HG03354 (cell line): Measurements from ENCODE around the gene TMEM178B.
"Not testable (repeated sequence)": the region's sequence is repeated elsewhere in the genome, so short reads cannot be mapped to it uniquely, and the experiment has no call there.

Experiments used
- ATAC-seq: cut with Tn5 transposase; IDR thresholded peaks from one replicate; pipeline ENCODE4 v1.9.1; 2021; ENCODE audit warnings: mild to moderate bottlenecking; ENCODE audit not compliant: unreplicated experiment, poor library complexity, severe bottlenecking

Gene TMEM178B

DNA sequence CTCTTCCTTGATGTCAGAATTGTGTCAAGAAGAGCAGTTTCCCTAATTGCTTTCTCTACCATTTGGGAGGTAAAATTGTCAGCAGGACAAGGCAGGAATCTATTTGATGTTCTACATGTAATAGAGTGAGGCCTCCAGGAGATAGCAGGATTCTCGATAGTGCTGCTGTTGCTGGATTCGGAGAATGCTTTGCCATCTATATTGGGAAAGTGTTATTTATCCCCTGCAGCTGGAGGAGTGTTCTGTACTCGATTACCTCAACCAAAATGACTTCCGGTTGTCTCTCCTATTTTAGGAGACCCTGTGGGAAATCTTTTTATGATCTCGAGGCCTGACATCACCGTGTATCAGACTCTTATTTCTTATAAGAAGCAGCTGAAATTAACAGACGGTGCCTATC is 217.1 kb downstream of the TMEM178B start:
- no peak for ATAC-seq

DNA sequence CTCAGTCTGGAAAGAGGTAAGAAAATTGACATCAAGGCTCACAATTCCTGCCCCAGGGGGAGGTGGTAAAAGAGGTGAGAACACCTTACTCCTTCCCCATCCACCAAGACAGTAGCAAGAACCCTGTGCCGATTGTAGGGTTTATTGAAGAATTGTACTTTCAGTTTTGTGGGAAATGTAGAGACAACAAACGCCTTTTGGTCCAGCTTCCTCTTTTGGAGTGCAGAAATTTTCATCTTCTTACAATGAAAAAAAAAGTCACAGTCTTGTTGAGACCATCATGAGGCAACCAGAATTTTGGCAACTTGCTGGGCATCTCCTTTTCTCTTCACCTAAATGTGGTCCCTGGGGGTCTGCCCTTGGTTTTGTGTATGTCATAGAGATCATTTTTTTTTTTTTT is 217.7 kb downstream of the TMEM178B start:
- ATAC-seq: no peak

DNA sequence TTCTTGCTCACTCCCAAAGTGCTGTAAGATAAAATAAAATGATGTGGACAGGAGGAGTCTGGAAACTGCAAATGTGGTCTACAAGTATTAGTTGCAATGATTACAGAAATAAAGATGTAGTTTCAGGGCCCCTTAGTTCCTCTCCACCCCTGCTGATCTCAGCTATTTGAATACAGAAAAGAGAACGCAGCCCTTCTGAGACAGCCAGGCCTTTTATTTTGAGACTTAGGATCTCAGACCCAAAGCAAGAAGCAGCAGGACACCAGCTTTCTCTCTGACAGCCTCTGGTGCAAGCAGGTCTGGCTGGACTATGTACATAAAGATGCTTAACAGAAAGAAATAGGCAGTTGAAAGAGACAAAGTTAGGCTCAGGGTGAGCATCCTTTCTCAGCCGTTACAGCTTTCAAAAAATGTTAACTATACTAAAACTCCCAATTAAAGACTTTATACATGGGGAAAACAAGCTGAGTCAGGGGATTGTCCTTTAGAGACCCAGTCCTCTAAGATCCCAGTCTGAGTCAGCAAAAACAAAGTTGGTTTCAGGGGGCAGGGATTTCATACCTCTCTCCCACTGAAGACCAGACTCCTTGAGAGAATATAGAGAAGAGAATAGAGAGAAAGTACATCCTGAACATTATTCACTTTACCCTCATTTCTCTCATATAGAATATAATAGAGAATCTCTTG is 220.4 kb downstream of the TMEM178B start:
- ATAC-seq: no peak

DNA sequence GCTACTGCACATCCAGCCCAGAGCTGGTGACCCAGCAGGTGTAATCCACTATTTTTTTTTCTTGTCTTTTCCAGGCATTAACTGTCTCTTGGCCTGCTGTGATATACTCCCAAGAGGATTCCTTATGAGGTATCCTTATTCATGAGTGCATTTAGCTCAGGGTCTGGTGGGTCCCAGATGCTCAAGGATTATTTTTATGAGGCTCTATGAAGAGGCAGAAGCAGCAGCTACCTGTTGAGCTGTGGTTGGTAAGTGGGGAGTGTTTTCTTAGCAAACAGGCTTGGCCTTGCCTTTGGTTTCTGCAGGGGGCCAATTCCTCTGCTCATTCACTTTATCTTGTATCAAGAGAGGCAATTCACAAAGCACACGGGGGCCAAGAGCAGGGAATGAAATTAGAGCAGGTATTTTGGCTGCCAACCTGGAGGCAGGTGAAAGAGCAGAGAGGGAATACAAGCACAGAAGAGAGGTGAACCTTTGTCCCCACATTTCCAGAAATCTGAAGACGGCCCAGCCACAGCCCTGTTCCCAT is 221.6 kb downstream of the TMEM178B start:
- ATAC-seq: no peak

DNA sequence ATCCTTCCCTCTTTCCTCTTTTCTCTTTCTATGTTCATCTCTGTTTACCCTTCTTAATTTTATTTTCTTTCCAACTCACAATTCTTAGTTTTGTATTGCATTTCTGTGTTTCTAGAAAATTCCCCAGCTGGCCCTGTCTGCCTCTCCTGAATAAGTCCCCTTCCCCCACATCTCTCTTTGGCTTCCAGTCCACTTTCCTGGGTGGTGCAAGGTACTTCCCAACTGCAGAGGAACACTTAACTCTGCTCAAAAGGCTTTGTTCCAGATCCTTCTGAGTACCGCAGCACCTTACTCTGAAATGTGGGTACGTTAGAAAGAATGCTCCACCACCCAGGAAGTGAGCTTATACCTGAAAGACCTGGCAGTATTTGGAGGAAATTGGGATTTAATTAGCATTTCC is 227.0 kb downstream of the TMEM178B start:
- ATAC-seq: no peak

DNA sequence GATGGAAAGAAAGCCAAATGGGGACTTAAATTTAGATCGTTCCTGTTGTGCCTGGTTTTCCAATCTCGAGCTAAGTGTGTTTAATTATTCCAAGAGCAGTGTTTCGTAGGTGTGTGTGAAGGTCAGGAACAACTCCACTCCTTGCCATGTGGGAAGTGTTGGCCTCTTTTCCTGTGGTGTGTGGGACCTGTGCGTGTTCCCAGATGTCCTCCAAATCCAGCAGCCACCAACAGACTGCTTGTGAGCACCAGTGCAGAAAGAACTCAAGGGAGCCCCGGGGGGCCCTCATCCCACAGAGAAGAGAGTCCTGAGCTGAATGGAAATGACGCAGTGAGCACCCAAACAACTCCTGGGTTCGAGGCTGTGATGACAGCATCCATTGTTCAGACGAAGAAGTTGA is 227.7 kb downstream of the TMEM178B start:
- no peak for ATAC-seq

DNA sequence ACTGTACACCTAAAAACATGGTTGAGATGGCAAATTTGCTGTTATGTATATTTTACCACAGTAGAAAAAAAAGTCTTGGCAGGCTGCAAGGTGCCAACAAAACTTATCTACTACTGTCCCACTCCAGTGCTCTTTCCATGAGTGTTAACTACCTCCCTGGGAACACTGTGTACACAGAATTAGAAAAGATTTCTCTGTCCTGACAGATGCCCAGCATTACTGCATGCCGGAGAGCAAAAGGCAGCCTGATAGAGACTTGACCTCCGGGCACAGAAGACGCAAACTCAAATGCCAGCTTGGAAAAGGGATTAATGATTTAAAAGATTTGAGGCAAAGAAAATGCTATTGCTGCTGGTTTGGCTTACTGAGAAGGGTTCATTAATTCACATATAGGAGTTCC is 228.8 kb downstream of the TMEM178B start:
- ATAC-seq: no peak

DNA sequence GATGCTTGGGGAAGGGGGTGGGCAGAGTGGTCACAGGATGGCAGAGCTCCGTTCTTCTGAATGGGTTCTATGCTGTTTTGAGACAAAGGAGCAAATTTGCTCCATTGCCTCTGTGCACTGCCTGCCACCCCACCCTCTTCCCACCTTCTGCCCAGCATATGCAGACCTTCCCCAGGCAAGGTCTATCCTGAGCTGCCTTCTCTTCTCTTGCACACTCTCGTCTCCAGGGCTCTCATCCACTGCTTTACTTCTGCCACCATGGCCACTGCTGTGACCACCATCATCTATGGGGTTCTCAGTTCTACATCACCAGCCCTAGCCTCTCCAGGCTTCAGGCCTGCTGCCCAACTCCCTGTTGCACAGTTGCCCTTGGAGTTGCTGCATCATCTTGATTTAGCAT is 230.4 kb downstream of the TMEM178B start:
- no peak for ATAC-seq

DNA sequence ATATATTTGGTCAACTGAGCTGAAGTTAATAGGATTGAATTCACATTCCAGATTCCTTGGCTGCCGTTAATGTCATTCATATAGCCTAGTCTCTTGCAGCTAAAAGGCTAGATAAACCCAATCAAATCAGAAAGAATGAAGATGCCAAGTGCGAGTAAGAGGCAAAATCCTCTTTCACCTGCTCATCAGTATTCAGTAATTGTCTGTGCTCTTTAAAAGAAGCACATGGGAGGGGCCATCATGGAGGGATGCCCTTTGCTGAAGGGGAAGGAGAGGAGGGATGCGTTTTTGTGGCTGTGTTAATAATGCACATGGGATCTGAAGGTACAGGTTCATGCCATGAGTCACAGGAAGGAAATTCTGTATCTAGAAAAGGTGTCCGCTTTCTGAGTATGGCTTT is 232.2 kb downstream of the TMEM178B start:
- ATAC-seq: no peak

DNA sequence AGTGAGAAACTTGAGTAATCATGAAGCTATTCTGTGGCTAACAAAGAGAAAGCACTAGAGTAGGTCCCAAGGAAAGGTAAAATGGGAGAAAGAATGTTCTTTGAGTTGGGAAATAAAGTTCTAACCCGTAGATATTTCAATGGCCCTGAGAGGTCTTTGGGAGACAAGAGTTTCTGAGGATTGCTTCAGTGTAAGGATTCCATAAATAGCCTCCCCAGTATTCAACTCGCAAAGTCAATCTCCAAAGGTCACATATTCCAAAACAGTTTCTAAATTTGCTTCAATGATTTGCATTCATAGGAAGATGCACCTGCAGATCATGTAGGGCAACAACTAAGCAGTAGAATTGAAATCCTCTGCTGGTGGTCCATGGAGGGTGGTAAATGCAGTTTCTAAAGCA is 238.5 kb downstream of the TMEM178B start:
- ATAC-seq: no peak

DNA sequence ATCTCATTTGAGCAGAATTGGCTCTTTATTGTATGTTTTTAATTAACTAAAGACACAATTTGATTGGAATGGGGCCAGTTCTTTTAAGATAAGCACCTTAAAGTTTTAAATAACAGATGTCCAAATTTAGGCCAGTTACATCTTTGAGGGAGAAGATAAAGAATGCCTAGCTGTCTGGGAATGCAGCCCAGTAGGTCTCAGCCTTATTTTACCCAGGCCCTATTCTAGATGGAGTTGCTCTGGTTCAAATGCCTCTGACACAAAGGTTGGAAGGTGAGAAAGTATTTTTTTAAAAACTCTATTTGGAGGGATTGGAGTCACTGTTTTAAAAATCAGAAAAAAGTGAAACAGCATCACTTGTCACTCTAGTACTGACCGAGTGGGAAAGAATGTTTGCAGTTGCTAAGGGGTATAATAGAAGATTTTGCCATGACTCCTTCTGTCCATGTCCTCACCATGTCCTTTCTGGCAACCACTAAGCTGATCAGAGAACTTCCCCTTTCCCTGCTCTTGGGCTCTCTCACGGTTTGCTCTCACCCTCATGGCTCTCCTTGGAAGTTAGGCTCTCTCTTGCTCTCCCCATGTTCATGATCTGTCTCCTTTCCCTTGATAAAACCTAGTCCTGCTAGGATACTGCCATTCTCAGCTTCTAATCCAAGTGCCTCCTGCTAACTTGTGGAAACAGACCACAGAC is 239.1 kb downstream of the TMEM178B start:
- ATAC-seq: no peak

DNA sequence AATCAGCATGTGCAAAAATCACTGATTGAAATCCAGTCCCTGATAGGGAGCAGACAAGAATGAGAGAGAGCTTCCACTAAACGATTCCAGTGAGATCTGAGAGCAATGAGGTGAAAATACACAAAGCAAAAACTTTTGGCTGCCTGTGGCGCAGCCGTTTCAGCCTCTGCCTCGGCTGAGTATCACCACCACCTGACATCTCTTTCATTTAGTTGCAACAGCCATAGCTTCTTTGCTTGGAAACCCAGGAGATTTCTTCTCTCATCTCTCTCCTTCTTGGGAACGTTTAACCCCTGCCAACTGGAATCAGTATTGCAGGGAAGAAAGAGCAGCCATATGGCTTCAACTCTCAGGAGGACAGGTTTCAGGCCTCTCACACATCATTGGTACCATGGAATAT is 240.0 kb downstream of the TMEM178B start:
- no peak for ATAC-seq

DNA sequence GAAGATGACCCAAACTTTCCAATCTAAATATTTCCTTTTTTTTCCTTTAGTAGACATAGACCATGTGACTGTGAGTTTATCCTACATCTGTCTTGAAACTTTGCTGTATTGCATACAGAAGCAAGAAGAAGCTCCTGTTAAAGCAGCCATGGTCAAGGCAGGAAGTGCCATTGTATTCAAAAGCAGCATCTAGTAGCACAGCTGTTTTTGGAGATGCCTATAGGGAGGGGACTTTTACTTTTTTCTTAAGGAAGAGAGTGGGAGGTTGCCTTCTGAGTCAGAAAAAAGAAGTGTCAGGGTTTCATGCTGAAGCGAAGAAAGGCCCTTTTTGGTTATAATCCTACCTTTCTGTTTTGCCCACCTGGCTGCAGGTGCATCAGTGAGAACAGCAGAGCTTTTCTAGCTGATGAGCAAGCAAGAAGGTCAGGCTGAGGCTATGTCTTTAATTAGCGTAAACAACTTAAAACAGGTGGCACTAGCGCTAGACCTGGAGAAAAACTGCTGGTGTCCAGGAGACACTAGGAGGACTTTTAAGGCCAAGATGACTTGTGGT is 243.2 kb downstream of the TMEM178B start:
- no peak for ATAC-seq

DNA sequence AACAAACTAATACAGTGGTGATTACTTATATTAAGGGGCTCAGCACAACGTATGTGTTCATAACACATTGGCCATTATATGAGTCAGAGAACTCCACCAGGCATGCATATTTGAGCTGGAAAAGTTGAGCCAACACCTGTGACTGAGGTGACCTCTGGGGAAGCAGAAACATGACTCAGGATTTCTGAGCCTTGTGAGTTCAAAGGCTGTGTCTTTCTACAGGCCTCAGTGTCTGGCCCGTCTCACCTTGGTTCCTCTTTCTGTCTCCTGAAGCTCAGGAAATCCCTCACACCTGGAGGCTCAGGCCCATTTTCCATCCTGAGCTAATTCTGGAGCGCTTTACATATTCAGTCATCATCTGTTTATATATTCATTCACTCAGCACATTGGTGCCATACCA is 246.4 kb downstream of the TMEM178B start:
- no peak for ATAC-seq

DNA sequence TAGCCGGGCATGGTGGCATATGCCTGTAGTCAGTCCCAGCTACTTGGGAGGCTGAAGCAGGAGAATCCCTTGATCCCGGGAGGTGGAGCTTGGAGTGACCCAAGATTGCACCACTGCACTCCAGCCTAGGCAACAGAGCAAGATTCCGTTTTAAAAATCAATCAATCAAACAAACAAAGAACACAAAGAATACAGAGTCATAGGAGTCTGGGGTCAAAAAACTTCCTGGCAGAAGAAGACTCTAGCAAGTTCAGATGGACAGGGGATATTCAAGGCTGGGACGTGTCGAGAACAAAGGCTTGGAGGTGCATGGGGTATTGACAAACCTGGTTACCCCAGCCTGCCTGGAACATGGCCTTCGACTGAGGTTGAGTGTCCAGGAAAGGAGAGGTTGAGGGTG is 248.5 kb downstream of the TMEM178B start:
- ATAC-seq: no peak

DNA sequence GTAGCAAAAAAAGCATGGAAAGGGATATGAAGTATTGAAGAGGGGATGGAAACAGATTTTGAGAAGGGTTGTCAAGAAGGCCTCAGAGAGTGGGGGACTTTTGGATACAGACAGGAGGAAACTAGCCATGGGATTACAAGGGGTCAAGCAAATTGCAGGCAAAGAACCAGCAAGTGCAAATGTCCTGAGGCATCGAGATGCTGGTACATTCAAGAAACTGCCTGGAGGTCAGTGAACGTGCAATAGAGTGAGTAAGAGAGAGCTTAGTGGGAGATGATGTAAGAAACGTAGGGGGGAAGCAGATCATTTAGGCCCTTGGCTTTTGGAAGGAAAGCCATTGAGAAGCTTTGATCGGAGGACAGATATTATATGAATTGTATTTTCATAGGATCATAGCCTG is 250.0 kb downstream of the TMEM178B start:
- no peak for ATAC-seq

DNA sequence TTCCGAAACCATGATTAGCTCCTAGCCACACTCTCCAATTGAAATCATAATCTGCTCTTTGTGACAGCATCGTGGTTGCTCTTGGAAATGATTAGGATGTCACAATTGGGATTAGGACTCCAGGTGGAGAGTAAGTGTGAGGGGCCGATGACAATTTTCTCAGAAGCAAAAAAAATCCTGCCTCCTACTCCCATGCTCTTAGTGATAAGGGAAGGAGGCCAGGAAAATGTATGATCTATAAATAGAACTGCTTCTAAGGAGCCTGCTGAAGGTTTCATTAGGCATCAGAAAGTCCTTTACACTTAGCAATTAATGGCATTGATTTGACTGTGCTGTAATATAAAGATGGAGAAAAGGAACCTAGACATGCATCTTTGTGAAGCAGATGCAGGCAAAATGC is 251.0 kb downstream of the TMEM178B start:
- no peak for ATAC-seq

DNA sequence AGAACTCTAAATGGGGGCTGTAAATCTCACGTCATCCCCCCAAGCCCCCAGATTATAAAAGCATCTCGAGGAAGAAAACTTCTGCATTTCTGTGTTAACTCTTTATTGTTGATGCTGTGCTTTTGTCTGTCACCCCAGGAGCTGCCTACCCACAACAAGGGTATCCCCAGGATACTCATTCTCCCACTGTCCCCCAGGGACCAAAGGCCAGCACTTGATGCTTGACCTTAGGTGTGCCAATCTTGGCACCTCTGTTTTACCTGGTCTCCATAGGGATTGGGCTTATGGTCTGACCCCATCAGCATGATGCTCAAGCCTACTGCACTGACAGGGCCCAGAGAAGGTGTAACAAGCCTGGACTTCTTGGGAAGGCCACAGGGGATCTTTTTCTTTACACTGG is 251.4 kb downstream of the TMEM178B start:
- no peak for ATAC-seq

DNA sequence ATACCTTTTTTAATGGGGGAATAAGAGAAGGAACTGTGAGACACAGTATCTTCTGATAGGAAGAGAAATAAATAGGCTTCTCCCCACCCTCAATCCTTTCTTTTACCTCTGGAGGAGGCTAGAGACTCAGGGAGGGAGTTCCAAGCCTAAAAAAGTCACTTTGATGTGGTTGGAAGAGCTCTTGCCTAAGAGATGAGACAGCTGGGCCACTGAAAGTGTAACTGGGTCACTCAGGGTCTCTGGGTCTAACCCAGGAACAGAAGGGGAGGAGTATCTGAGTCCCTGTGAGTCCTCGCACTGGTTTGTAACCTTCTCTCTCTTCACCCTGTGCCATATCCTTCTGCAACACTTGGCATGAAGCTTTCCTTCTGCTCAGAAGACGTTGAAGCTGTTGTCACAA is 254.4 kb downstream of the TMEM178B start:
- no peak for ATAC-seq

DNA sequence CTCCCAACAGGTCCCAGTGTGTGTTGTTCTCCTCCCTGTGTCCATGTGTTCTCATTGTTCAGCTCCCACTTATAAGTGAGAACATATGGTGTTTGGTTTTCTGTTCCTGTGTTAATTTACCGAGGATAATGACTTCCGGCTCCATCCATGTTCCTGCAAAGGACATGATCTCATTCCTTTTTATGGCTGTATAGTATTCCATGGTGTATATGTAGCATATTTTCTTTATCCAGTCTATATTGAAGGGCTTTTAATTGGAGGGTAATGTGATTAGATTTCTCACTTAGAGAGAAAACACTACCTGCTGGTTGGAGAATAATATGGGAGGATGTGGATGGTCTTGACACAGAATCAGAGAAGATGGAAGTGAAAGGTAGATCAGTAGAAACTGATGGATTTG is 256.4 kb downstream of the TMEM178B start:
- ATAC-seq: not testable (repeated sequence)

DNA sequence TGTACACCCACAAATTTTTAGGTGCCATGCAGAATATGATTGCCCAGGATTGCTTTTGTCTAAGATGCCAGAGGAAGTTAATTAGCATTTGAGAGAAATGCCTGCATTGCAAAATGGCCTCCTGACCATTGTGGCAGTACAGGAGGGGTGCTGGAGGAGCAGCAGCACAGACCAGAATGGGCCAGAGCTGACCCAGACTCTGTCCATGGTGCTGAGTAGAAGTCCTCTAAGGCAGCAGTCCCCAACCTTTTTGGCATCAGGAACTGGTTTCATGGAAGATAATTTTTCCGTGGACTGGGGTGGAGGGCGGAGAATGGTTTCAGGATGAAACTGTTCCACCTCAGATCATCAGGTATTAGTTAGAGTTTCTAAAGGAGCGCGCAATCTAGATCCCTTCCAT is 259.6 kb downstream of the TMEM178B start:
- ATAC-seq: no peak
